Muscle of leg (tissue), 11 donors: ENCODE measurements around the gene DEF6. TPM values are rescaled to one million over a fixed set of nuclear protein-coding genes. Genes with fewer than 3 reads are reported as not detected.

Experiments used
- DNase-seq: peaks from one replicate; pipeline ENCODE4 v3.0.0; 2013
- H3K27ac ChIP-seq: one replicate; pipeline ENCODE4 v1.5.1; 2013; ENCODE audit warnings: mild to moderate bottlenecking, low read length, control low read depth
- H3K27me3 ChIP-seq: one replicate; pipeline ENCODE4 v1.6.1; 2013; ENCODE audit warnings: low read length; ENCODE audit not compliant: control insufficient read depth, insufficient read depth
- H3K36me3 ChIP-seq: one replicate; pipeline ENCODE4 v1.6.1; 2013; ENCODE audit warnings: low read length; ENCODE audit not compliant: control insufficient read depth, insufficient read depth
- H3K4me1 ChIP-seq: one replicate; pipeline ENCODE4 v1.6.1; 2013; ENCODE audit warnings: low read length; ENCODE audit not compliant: control insufficient read depth, insufficient read depth
- H3K4me3 ChIP-seq: one replicate; pipeline ENCODE4 v1.5.1; 2013; ENCODE audit warnings: low read length, control low read depth
- H3K9me3 ChIP-seq: replicated peaks from 2 replicates; pipeline ENCODE4 v1.6.1; 2013; ENCODE audit warnings: low read depth, low read length; ENCODE audit not compliant: control insufficient read depth
- WGBS: methylation state at CpG from one replicate; pipeline ENCODE4 v1.1.5; 2013; ENCODE audit warnings: missing lambda C conversion rate; ENCODE audit not compliant: insufficient coverage; 5-methylcytosine and 5-hydroxymethylcytosine counted together
- polyA plus RNA-seq, 8 donors: library from polyadenylated mRNA; unstranded; fragments of 120-200 nt; gene quantifications; one replicate each; pipeline versions ENCODE4 v1.2.1 to v1.2.3, GENCODE V29; 2013; ENCODE audit warnings: inconsistent platforms in 1 of 8, low replicate concordance in 1 of 8; ENCODE audit not compliant: insufficient read length in 8 of 8, insufficient read depth in 1 of 8
- total RNA-seq: library from RNA; stranded (reverse); fragments of 120-200 nt; gene quantifications from one replicate; pipeline ENCODE4 v1.2.4, GENCODE V29; 2013

The DEF6 gene
- total and polyA plus RNA-seq, 9 donors, result 4.7 to 8.4 (median 6.1) TPM

DNA sequence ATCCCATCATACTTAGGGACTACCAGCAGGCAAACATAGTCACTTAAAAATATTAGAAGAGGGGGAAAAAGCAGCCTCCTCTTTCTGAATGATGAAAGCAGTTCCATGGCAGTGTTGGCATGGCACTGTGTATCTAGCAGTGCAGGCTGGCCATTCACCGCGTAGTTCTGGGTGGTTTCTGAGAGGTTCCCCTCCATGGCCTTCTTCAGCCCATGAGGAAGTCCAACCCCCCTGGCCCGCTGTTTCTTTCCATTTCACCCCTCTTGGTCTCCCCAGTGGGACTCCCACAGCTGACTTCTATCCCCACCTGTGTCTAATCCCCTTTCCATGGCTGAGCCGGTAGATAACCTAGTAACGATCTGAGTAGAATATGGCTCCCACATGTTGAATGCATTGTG is 61.7 kb downstream of the DEF6 start:
- 60% methylated on average over 1 of the region's 5 CpGs for WGBS

GRCh38 chr6:35359744-35360348 is 62.2 kb downstream of the DEF6 start:
- 33% methylated on average over 2 of the region's 2 CpGs for WGBS
- H3K4me1 ChIP-seq, result peaks cover 63% of the 10 kb centered on the region

More for the DNA sequence above, 61.7 kb downstream of the DEF6 start:
- Histone ChIP-seq H3K4me1 (peaks cover 63% of the 10 kb centered on the region), H3K27me3 (no peaks in the 10 kb centered on the region), H3K4me3 (no peak overlapping the region), H3K9me3 (no peaks in the 10 kb centered on the region), H3K36me3 (peaks cover 20% of the 10 kb centered on the region), H3K27ac (peak overlapping the region; percentile 44)
- DNase-seq, result no peak

DNA sequence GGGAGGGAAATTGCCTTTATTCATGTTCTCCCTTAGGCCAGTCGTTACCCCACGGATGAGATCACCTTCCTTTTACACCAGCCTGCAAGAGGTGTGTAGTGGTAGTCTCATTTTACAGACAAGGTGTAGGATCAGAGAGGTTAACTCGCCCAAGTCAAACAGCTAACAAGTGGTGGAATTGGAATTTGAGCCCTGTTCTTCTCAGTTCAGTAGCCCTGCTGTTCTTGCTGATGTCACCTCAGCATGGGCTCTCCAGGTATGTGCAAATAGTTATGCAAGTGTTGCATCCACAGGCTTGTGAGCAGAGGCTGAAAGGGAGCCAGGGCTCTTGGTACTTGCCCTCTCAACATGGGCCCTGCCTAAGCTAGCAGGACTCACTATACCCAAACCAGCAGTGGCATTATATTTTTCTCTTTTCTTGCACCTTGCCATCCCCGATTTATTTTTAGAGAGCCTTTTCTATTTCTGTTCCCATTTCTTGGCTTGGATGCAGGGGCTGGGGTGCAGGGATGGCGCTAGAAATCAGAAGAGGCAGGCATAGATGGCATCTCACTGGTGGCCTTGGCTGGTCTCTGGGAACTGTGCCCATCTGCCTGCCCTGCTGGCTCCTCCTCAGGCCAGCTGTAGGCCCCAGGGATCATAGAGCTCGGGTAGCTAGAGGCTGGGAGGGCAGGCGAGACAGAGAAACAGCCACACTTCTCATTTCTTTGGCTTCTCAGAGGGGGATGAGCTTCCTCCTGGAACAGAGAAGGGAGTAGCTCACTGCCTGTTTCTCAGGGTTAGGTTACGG is 62.9 kb downstream of the DEF6 start:
- Histone ChIP-seq H3K9me3 (no peaks in the 10 kb centered on the region), H3K27ac (peak overlapping the region; percentile 42), H3K27me3 (no peaks in the 10 kb centered on the region), H3K36me3 (peaks cover 13% of the 10 kb centered on the region), H3K4me1 (peaks cover 63% of the 10 kb centered on the region), H3K4me3 (no peak overlapping the region)
- 100% methylated on average over 1 of the region's 8 CpGs for WGBS
- DNase-seq, result peak; percentile 74

More at GRCh38 chr6:35359744-35360348, 62.2 kb downstream of the DEF6 start:
- H3K36me3 ChIP-seq, result peaks cover 15% of the 10 kb centered on the region
- H3K9me3 ChIP-seq, result no peaks in the 10 kb centered on the region
- DNase-seq, result peak; percentile 47
- H3K27me3 ChIP-seq, result no peaks in the 10 kb centered on the region
- H3K4me3 ChIP-seq, result no peak overlapping the region
- peak overlapping the region; percentile 30 for H3K27ac ChIP-seq

- peaks cover 60% of the 10 kb centered on the region for H3K4me1 ChIP-seq
- no peaks in the 10 kb centered on the region for H3K27me3 ChIP-seq
- H3K27ac ChIP-seq, result peak overlapping the region; percentile 88
- H3K36me3 ChIP-seq, result peaks cover 3% of the 10 kb centered on the region
- DNase-seq, result no peak
- H3K4me3 ChIP-seq, result no peak overlapping the region
- no peaks in the 10 kb centered on the region for H3K9me3 ChIP-seq
- WGBS, result no CpG with 5 or more reads among the region's 2 CpGs
Measured at GRCh38 chr6:35362200-35362599, 64.6 kb downstream of the DEF6 start.

DNA sequence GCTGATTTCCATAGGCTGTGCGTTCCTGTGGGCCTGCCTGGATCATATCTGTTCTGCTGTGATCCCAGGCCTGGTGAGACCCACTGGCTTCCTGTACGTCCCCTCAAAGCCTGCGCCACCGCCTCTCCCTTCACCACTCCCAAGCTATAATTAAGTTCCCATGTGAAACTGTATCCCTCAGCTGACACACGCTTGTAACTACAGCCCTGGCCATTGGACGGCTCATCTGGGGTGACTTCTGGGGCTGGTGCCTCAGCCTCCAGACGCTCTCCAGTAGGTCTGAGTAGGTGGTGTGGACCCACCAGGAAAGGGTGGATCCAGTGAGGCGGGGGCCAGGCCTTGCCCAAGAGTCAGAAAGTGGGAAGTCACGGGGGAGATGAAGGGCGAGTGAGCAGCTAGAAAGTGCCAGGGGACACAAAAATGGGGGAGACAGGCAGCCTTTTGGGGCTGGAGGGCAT is 65.7 kb downstream of the DEF6 start:
- peak; percentile 79 for DNase-seq
- Histone ChIP-seq H3K9me3 (no peaks in the 10 kb centered on the region), H3K27ac (peak overlapping the region; percentile 88), H3K4me3 (no peak overlapping the region), H3K4me1 (peaks cover 56% of the 10 kb centered on the region), H3K27me3 (no peaks in the 10 kb centered on the region), H3K36me3 (peaks cover 2% of the 10 kb centered on the region)
- WGBS, result 30% methylated on average over 8 of the region's 10 CpGs

DNA sequence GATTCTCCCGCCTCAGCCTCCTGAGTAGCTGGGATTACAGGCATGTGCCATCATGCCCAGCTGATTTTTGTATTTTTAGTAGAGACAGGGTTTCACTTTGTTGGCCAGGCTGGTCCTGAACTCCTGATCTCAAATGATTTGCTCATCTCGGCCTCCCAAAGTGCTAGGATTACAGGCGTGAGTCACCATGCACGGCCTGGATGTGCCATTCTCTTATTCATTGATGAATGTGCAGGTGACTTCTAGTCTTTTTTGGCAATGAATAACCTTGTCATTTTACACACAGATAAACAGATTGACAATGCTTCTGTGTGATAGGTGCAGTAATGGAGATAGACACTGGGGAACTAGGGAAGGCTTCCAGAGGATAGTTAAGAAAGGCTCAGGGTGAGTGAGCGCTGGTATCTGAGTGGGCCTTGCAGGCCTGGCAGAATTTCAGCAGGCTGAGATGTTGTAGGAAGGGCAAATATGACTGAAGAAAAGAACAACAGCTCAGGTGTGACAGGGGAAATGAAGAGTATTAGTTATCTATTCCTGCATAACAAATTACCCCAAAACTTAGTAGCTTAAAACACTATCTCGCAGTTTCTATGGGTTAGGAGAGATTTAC is 68.1 kb downstream of the DEF6 start:
- DNase-seq, result no peak
- WGBS, result 100% methylated on average over 1 of the region's 6 CpGs

DNA sequence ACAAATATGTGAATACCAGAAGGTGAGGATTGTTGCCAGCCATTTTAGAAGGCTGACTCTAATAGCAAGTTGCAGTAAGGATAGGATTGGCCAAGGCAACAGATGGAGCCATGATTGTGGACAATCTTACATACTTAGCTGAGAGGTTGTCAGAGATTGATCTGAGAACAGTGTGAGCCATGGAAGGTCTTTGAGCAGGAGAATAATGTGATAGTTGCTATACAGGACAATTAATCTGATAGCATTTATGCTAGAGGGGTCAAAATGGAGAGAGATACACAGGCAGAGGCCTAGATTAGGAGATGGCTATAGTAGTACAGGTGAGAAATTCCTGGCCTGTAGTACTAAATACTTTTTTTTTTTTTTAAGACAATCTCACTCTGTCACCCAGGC is 68.6 kb downstream of the DEF6 start:
- H3K27me3 ChIP-seq, result no peaks in the 10 kb centered on the region
- no peak overlapping the region for H3K27ac ChIP-seq
- H3K9me3 ChIP-seq, result no peaks in the 10 kb centered on the region
- peaks cover 2% of the 10 kb centered on the region for H3K36me3 ChIP-seq
- H3K4me1 ChIP-seq, result peaks cover 40% of the 10 kb centered on the region
- no peak overlapping the region for H3K4me3 ChIP-seq
- DNase-seq, result no peak

More for the DNA sequence above, 68.1 kb downstream of the DEF6 start:
- H3K4me3 ChIP-seq, result no peak overlapping the region
- H3K36me3 ChIP-seq, result peaks cover 2% of the 10 kb centered on the region
- H3K27me3 ChIP-seq, result no peaks in the 10 kb centered on the region
- H3K9me3 ChIP-seq, result no peaks in the 10 kb centered on the region
- no peak overlapping the region for H3K27ac ChIP-seq
- H3K4me1 ChIP-seq, result peaks cover 41% of the 10 kb centered on the region

GRCh38 chr6:35367646-35368037 is 70.0 kb downstream of the DEF6 start:
- 78% methylated on average over 4 of the region's 5 CpGs for WGBS
- Histone ChIP-seq H3K27ac (no peak overlapping the region), H3K9me3 (no peaks in the 10 kb centered on the region), H3K27me3 (no peaks in the 10 kb centered on the region), H3K4me1 (peaks cover 33% of the 10 kb centered on the region), H3K4me3 (no peak overlapping the region), H3K36me3 (peaks cover 4% of the 10 kb centered on the region)
- no peak for DNase-seq

- Histone ChIP-seq H3K4me3 (no peak overlapping the region), H3K9me3 (no peaks in the 10 kb centered on the region), H3K4me1 (peaks cover 27% of the 10 kb centered on the region), H3K27ac (no peak overlapping the region), H3K27me3 (no peaks in the 10 kb centered on the region), H3K36me3 (peaks cover 7% of the 10 kb centered on the region)
- DNase-seq, result no peak
- no CpG with 5 or more reads among the region's 2 CpGs for WGBS
Measured at GRCh38 chr6:35368038-35368887, 70.6 kb downstream of the DEF6 start.
